GM19351 (cell line): Measurements from ENCODE around the gene RUNDC3A.

ENCODE experiments used
- ATAC-seq: cut with Tn5 transposase; IDR thresholded peaks from one replicate; pipeline ENCODE4 v1.9.1; 2021; ENCODE audit warnings: mild to moderate bottlenecking, moderate library complexity; ENCODE audit not compliant: unreplicated experiment

Gene RUNDC3A

DNA sequence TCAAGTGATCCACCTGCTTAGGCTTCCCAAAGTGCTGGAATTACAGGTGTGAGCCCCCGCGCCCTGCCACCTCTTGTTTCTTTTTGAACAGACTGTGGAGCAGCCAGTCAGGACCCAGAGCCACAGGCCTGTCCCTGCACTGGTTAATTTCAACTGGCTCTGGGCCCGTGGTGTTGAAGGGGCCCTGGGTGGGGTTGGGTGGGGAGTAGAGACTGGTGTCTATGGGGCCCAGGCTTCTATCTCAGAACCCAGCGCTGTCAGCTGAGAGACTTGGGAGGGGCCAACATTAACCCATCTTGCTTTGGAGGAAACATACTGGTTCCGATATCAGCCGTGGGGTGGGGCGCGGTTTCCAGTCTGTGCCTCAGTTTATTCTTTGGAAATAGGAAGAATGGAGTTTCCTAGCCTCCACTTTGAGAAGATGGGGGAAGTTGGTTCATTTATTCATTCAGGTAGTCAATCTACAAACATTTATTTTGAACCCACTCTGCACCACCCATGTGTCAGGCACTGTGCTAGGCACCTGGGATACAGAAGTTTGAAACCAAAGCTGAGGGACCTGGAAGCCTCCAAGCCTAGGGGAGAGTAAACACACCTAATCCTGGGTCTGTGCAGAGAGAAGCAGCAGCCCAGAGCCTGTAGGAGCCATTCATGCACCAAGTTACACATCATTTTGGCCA lies 24.9 kb upstream of the RUNDC3A start:
- no peak for ATAC-seq

DNA sequence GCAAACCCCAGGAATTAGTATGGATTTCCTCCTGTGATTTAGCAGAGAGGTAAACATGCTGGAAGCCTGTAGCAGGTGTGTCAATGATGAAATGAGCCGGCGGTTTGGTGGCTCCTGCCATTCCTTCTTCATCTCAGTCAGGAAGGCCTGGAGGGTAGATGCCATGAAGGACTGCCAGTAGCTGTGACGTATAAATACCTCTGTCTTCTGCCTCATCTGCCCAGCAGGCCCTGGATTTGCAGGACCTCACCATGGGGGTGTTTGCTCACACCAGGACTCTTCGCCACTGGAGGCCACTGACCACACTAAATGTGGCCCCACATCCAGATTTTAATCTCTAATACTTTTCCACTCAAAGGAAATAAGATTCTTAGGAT lies 24.4 kb upstream of the RUNDC3A start:
- no peak for ATAC-seq

DNA sequence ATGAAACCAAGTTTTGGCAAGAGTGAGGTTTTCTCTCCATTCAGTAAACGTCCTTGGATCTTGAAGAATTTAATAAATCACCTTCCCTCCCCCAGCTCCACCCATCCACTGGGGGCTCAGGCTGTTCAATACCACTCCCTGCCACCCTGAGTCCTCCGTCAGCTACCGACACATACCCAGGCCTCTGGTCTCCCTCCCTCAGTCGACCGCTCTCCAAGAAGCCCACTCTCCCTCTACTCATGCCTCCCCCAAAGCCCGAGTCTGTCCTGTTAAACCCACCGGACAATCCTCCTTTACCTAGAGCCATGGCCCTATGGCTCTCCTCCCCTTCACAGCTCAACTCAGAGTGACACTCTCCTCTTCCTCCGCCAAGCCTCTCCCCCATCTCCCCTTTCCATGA lies 20.8 kb upstream of the RUNDC3A start:
- no peak for ATAC-seq

DNA sequence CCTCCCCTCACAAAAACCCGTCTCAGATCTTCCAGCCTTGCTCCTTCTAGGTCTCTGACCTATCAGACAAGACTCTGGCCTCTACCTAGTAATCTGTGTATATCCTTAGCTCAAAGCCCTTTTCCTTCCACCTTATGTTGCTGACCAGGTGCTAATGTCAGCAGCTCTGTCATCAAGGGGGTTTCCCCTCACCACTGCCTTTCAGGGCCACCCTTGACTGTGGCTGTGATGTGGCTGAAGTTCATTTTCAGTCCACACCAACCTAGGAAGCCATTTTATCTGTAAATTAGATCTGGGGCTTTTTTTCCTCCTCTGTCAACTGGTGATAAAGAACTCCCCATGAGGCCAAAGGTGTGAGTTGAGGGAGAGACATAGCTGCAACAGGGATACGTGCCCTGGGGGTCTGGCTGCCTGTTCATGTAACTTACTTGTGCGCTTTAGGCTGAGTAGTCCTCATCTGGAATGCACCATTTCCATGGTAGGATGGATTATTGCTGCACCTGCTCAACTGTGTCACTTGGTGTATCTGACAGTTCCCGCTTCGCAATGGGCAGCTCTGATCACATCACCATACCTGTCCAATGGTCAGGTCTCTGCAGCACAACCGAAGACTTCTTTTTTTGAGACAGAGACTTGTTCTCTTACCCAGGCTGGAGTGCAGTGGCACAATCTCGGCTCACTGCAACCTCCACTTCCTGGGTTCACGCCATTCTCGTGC lies 14.7 kb upstream of the RUNDC3A start:
- no peak for ATAC-seq

DNA sequence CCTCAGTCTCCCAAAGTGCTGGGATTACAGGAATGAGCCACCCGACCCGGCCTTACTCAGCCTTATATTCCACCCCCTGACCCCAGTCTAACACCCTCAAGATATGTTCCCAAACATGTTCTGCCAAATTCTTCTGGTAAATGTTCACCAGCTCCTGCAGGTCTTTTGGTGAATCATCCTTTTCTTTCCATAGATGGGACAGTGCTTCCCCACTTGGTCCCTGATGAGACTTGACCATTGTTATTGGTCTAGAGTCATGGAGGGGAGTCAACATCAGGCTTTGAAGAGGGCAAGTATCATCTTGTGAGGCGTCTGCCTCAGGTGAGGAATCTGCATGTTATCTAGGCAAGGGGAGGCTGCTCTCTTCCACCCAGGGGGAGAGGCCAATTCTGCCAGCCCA lies 10.4 kb upstream of the RUNDC3A start:
- no peak for ATAC-seq

DNA sequence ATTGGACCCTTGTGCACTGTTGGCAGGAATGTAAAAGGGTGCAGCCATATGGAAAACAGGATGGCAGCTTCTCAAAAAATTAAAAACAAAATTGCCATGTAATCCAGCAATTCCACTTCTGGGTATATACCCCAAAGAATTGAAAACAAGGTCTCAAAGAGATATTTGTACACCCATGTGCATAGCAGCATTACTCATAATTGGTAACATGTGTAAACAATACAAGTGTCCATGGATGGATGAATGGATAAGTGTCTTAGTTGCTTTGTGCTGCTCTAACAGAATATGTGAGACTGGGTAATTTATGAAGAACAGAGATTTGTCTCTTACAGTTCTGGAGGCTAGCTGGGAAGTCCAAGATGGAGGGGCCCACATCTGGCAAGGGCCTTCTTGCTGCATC lies 3.8 kb upstream of the RUNDC3A start:
- ATAC-seq = no peak

DNA sequence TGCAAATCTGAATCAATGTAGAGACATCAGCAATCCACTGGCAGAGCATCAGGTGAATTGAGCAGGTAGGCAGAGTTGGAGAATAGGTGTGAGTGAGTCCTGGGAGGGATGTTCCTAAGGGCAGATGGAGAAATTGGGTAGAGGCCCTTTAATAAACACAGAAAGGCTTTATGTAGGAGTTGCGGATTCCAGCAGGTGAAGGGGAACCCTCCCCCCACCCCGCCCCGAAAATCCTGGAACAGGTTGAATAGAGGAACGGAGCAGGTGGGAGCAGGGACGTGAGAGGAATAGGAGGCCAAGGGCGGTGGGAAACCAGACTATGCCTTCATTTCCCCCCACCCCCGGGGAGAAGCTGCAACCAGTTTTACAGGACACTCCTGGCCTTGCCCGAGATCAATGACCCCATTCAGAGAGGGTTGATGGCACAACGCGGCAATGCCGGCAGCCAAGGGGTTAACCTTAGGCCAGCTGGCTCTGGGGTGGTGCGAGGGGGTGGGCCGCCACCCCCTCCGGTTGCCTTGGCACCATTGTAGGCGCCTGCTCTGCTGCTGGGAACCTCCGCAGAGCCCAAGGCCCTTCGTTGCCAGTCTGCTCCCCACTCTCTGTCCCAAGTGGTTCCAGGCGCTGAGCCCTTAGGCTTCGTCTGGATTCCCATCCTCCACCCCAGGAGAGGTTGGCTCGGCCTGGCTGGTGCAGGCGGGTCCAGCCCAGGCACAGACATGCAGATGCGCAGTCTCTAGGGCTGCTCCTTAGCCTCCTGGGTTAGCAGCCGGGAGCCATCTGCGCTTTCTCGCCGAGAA lies 814 bp upstream of the RUNDC3A start:
- no peak for ATAC-seq

DNA sequence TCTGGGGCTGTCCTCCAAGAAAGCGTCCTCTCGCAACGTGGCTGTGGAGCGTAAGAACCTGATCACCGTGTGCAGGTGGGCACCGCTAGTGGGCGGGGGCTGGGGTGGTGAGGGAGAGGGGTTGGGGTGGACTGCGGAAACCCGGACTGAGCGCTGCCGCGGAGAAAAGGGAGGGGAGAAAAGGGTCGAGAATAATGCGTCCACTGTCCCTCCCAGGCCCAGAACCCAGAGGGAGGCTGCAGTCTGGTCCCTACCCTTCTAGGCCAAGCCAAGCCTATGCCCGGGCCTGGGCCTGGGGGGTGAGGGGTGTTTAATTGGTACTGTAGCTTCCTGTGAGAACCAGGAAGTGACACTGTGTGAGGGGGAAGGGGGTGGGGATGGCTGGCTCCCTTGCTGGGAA lies 464 bp downstream of the RUNDC3A start:
- ATAC-seq = no peak

DNA sequence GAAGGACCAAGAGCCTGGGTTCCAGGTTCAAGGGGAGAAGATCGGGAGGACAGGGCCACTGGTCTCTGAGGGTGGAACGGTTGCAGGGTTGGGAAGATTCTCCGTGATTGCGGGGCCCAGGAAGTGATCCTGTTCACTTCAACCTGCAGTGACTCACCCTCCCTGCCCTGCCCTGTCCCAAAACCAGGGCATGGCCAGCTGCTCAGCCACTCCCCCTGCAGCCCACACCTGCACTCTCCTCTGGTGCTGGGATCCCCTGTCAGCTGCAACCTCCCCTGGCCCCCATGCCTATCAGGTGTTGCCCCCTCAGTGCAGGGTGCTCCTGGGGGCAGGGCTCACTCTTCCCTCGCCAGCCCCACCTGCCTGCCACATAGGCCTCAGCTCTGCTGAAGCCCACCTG lies 1.1 kb downstream of the RUNDC3A start:
- no peak for ATAC-seq

DNA sequence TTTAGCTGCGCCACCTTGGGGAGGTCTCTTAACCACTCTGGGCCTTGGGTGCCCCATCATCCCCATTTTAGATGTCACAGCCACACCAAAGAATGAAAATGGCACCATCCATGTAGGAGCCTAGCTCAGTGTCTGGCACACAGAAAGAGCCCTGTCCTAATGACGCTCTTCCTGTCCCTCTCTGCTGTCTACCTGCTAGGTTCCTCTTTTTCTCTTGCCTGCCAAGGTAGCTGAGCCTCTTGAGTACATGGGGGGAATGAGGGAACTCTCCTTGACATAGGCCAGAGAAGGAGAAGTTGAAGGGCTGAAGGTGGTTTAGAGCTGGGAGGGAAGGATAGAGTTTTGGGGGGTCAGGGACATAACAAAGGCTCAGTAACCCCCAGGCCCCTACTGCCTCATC lies 1.8 kb downstream of the RUNDC3A start:
- ATAC-seq = no peak

DNA sequence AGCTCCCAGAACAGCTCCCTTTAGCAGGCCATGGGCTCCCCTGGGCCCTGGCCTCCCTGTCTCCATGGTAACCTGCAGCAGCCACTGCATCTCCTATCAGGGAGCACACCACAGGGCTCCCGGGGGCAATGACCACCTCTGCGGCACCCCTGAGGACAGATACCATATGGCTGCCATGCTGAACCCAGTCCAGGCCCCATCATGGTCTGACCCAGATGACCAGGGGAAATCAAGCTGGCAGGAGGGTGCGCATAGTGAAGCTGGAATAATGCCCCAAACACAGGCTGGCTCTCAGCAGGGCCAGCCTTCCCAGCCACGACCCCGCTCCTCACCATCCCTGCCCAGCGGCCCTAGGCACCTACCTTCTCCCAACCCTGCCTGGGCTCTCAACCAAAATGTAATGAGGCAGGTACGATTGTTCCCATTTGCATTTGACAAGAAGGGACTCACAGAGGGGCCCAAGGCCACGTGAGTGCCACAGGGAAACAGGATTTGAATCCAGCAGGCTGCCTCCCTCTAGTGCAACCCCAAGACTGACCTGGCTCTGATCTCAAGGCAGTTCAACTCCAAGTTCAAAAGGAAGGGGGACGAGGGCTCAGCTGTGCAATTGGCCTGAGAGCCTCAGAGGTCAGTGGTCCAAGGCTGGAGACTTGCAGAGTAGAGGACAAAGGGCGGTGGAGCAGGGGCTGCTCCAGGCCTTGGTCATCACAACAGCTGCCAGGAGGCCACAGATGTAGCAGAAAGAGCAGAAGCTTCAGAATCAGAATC lies 2.4 kb downstream of the RUNDC3A start:
- ATAC-seq = no peak

DNA sequence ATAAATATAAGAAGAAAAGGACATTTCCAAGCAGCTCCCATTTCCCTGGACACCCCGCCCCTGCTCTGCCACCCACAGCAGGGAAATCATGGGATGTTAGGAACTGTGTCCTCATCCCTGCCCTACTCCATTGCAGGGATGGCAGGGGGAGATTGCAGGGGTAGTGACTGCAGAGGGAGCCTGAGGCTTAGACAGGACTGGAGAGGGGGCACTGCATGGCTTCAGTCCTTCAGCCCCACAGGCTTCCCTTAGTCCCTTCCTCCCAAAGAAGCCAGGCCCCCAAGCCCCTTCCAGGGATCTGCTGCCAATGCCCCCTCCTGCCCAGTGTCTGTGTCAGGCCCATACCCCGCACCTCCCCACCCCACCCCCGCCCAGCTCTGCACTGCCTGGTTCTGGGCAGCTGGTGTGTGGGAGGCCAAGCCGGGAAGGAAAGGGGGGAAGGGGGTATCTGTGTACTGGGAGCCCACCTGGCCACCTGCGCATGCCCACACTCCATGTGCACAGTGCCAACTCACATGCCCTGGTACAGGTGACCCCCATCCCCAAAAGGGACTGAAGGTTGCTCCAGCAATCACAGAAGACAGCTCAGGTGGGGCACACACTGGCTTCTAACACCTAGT lies 3.3 kb downstream of the RUNDC3A start:
- no peak for ATAC-seq

DNA sequence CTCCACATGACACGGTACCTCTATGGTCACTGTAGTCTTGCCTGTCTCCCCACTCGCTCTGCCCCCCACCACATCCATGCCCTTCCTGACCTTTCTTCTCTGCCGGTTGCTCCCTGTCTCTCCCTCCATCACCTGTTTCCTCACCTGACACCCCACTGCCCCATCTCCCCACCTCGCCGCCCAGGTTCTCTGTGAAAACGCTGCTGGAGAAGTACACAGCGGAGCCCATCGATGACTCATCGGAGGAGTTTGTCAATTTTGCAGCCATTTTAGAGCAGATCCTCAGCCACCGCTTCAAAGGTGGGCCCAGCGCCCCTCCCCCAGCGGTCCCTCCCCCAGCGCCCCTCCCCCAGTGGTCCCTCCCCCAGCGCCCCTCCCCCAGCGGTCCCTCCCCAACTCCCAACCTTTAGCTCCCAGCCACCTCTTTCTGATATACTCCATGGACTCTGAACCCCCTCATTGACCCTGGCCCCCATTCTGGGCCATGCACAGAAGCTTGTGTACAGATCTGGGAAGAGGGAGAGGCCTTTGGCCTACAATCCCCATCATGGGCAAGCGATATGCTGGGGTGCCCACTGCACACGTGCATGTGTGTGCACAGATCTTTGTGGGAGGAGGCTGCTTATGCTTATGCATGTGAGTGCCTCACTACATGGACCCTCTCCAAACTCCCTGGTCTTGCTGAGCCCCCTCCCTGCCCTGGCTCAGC lies 4.1 kb downstream of the RUNDC3A start:
- ATAC-seq = no peak

DNA sequence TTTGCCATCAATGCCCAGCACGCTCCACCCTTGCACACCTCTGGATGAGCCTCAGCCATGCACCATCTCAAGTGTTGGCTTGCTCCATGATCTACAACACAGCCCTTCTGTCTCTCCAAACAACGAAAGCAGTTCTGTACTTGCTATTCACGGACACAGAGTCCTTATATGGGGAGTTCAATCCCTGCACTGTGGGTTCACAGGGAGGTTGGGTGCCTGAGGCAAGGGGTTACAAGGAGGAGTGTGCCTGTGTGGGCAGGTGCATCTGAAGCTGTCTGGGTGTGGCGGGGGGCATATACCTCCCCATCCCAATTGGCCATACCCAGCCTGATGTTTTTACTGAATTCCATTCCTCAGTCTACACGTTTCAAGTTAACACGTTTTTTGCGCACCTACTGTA lies 5.6 kb downstream of the RUNDC3A start:
- ATAC-seq = no peak

DNA sequence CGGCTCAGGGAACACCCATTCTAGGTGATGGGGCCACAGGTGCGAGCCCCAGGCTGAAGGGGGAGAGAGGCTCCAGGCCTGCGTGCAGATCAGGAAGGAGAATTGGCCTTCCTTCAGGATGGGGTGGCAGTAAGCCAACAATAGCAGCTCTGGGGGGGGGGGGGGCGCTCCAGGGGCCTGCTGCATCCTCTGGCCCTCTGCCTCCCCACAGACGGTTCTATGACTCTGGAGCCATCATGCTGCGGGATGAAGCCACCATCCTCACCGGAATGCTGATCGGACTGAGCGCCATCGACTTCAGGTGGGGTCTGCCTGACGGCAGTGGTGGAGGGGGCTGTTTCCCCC lies 6.1 kb downstream of the RUNDC3A start:
- no peak for ATAC-seq

DNA sequence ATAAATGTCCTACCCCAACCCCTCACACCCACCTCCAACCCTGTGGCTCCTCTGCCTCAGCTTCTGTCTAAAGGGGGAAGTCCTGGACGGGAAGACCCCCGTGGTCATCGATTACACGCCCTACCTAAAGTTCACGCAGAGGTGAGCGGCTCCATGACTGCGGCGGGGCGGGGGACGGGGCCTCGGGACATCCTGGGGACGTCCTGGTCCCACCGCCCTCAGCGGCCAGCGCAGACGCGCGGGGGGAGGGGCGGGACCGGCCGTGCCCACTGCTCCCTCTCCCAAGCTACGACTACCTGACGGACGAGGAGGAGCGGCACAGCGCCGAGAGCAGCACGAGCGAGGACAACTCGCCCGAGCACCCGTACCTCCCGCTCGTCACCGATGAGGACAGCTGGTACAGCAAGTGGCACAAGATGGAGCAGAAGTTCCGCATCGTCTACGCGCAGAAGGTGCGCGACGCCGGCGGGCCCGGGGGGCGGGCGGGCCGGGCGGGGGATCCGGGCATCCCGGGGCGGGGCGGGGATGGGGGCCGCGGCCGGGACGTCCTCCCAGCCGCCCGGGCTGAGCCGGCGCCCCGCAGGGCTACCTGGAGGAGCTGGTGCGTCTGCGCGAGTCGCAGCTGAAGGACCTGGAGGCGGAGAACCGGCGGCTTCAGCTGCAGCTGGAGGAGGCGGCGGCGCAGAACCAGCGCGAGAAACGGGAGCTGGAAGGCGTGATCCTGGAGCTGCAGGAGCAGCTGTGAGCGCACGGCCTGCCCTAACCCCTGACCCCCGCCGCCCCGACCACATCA lies 6.7 kb downstream of the RUNDC3A start:
- ATAC-seq = no peak

DNA sequence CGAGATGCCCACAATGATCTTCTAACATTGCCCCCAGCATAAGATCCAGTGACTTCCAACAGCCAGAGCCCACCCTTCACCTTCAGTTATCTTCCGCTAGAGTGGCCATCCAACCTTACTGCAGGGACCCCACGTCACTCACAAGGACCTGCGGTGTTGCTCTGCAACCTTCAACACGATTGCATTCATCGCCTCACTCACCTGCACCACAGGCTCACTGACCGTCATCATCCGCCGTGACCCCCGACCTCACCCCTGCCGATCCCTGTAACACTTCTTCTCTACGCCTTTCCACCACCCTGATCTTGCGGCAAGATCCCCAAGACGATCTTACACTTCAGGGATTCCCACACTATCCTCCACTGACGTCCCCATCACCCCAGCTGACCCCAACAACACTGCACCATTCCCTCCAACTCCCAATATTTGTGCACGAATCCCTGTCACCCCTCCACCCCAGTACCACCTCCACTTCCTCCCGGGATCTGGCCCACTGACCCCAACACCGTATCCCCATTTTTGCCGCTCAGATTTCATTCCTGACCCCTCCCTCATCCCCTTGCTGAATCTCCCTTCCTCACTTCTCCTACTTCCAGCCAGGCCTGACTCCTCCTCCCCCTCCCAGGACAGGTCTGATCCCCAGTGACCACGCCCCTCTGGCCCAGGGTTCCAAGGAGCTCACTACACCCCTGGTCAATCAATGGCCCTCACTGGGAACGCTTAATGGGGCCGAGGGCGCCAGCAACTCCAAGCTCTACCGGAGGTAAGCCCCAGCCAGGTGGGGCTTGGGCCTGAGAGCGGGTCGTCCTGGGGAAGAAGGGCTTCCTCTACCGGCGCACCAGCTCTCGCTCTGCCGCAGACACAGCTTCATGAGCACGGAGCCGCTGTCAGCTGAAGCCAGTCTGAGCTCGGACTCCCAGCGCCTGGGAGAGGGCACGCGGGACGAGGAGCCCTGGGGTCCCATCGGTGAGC lies 7.6 kb downstream of the RUNDC3A start:
- no peak for ATAC-seq

DNA sequence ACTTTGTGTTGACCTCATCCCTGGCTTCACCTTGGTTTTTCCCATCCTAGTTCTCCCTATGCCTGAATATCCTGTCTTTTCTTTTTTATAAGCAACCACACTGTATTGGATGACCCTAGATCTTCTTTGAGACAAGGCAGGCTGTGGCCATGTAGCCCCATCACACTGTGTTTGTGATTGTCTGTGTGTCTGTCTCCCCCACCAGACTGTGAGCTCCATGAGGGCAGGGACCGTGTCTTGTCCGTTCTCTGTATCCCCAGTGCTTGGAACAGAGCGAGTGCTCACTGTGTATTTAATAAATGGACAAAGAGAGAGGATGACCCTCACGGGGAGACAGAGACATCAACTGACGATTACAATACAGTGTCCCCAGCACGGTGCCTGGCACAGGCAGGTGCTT lies 9.1 kb downstream of the RUNDC3A start:
- no peak for ATAC-seq
